UCSD-AML1 (cell line): ENCODE data around the gene EVC.

Experiments used
- DNase-seq: peaks from one replicate; lab custom pipeline; 2025; ENCODE audit not compliant: unreplicated experiment; lab: John Stamatoyannopoulos, UW

Gene EVC

GRCh38 chr4:5710961-5711478 lies at the start of gene EVC:
Gene EVC (plus strand): TSS chr4:5711201. CDS start chr4:5711381, 180 bp downstream.
- DNase-seq: no peak

DNA sequence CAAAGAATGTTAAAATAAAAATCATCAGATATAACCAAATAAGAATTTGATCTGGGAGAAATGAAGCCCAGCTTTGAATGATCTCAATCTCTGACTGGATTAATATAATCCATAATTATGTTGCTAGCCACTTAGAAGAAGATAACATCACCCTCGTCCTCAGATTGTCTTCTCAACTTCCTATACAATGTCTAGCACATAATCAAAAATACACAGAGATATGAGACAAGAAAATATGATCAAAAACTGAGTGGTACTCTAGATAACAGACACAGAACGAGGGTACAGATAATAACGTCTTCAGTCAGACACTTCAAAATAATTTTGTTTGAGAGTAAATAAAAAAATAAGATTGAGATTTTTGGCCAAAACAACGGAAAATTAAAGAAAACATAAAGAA lies 49.8 kb upstream of the EVC start:
- no peak for DNase-seq

GRCh38 chr4:5662555-5662954 lies 48.4 kb upstream of the EVC start:
- DNase-seq: no peak

DNA sequence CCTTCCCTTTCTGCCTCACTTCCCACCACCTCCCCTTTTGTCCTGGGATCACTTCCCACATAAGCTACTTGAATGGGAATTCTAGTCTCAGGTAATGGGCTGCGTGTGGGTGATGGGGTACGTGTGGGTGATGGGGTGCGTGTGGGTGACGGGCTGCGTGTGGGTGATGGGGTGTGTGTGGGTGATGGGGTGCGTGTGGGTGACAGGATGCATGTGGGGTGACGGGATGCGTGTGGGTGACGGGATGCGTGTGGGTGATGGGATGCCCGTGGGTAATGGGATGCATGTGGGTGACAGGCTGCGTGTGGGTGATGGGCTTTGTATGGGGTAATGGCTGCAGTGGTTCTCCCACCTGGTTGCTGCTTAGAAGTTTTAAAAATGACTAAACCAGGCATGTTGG lies 46.2 kb upstream of the EVC start:
- DNase-seq: no peak

DNA sequence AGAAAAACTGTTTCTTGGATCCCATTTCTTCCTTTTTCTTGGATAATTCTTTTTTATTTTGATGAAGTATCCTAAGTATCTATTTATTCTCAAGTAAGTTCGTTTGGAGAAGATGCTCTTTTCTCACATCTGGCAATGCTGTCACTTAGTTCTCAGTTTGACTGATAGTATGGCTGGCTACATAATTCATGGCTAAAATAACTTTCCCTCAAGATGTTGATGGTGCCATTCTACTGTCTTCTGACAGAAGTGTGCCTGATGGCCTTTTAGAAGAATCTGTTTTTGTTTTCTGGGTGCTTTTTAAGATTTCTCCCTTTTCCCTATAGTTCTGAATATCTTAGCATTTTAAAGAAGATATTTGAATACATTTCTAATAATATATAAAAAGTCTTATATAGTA lies 44.3 kb upstream of the EVC start:
- no peak for DNase-seq

DNA sequence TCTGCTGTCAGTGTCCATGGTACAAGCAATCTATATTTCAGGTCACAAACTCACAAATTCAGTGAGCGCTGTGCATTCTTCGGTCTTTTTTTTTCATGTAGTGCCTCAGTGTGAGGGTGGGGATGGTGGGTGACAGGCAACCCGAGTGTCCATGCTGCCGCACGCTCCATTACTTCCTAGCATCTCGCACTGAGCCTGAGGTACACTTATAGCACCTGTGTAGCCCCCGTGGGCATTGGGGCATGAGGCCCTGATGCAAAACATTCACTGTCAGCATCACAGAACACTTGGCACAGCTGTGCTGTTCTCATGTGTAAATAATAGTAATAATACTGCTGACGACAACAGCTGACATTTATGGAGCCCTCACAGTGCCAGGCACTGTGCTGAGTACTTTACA lies 34.2 kb upstream of the EVC start:
- no peak for DNase-seq

DNA sequence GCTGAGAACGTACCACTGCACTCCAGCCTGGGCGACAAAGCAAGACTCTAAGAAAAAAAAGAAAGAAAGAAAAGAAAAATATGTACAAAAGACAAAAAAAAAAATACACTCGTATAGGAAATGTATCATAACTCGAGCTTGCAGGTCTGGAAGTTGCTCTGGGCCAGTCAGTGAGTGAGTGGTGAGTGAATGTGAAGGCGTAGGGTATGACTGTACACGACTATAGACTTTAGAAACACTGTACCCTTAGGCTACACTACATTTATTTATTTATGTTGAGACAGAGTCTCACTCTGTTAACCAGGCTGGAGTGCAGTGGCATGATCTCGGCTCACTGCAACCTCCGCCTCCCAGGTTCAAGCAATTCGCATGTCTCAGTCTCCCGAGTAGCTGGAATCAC lies 32.0 kb upstream of the EVC start:
- no peak for DNase-seq

GRCh38 chr4:5683566-5683965 lies 27.4 kb upstream of the EVC start:
- DNase-seq: no peak

- DNase-seq: no peak
Observed at GRCh38 chr4:5685296-5685695, 25.7 kb upstream of the EVC start.

DNA sequence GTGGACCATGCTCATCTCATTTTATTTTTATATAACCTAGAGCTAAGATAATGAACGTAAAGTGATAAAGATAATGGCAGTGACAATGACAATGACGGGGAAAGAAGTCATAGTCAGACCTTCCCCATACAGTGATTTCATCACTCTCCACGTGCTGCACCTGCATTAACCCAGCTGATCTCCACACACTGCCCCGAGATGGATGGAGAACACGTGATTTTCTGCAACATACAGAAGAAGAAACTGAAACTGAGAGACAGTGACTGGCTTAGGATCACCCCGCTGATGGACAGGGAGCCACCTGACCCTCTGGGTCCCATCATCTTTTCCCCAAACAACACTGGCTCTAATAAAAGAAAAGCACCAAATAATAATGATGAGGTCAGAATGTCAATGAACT lies 24.7 kb upstream of the EVC start:
- no peak for DNase-seq

DNA sequence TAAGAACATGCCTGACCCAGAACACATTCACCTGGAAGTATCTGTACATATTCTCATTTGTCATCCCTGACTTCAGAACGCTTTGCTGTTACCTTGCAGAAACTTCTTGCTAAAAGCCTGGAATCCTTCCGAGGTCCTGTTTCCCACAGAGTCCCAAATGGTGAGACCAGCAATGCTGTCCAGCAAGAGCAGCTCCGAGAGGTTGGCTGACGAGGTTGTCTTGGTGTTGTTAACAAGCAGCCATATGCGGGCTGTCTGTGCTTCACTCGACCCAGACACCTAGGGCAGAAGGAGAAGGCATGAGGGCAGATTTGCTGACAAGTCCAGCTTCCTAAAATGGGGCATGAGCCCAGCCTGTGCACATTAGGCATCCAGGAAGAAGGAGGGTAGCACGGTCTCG lies 21.9 kb upstream of the EVC start:
- no peak for DNase-seq

- DNase-seq: no peak
Observed at GRCh38 chr4:5691491-5692132, 19.4 kb upstream of the EVC start.

- DNase-seq: no peak
Observed at GRCh38 chr4:5693871-5694270, 17.1 kb upstream of the EVC start.

DNA sequence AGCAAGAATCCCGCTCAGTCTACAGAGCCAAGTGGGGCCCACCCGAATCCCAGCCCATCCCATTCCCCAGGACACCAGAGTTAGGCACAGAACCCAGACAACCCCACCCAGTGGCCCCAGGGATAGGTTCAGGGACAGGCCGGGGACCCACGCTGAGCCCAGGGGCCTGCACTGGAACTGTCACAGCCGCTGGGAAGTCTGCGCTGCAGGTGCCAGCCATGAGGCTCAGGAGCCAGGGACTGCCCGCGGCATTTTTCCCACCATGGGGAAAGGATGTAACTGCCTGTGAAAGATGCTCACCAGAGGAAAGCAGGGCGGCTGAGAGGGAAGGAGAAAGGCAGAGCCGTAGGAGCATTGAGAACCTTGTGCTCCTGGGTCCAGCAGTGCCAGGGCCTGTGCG lies 14.7 kb upstream of the EVC start:
- no peak for DNase-seq

DNA sequence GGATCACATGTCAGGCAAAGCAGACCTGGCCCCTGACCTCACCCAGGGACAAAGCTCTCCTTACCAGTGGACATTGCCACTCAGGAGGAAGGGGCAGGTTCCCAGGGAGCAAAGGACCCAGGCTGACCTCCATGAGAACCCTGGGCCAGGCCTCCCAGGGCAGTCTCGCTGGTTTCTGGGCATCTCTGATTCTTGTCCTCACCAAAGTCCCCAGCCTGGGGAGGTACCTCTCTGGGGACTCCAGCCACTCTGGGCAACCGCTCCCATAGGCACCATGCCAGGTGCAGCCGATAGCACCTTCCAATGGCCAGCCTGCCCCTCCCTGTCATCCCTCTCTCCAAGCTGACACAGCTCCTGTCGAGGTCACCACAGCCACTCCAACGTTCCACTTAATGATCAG lies 10.5 kb upstream of the EVC start:
- no peak for DNase-seq

- no peak for DNase-seq
Observed at GRCh38 chr4:5701971-5702370, 9.0 kb upstream of the EVC start.

GRCh38 chr4:5703831-5704230 lies 7.2 kb upstream of the EVC start:
- DNase-seq: no peak

GRCh38 chr4:5704276-5704675 lies 6.7 kb upstream of the EVC start:
- no peak for DNase-seq

GRCh38 chr4:5705647-5706320 lies 5.2 kb upstream of the EVC start:
- no peak for DNase-seq

GRCh38 chr4:5706486-5707290 lies 4.3 kb upstream of the EVC start:
- DNase-seq: no peak

- DNase-seq: no peak
Observed at GRCh38 chr4:5707366-5707765, 3.6 kb upstream of the EVC start.
